SK-N-MC (cell line): ENCODE measurements around the gene SP4.

Source experiments
- DNase-seq: peaks from one replicate; pipeline ENCODE4 v3.0.0-alpha.2; 2011; ENCODE audit warnings: low read depth, low spot score
- H3K27ac ChIP-seq: fragments of 200-600 bp; sonication (generic); 2 replicates; pipeline ENCODE4 v1.5.1; 2016; ENCODE audit warnings: mixed run types
- H3K36me3 ChIP-seq: fragments of 200-600 bp; sonication (generic); 2 replicates; pipeline ENCODE4 v1.6.1; 2017; ENCODE audit warnings: antibody characterized with exemption, low read length, mixed read lengths; ENCODE audit not compliant: insufficient read depth
- H3K4me3 ChIP-seq: fragments of 200-600 bp; sonication (generic); 2 replicates; pipeline ENCODE4 v1.5.1; 2016
- H3K9ac ChIP-seq: fragments of 200-600 bp; sonication (generic); 2 replicates; pipeline ENCODE4 v1.8.0; 2017; ENCODE audit warnings: mixed run types, mixed read lengths; ENCODE audit not compliant: insufficient read length
- H3K9me3 ChIP-seq: fragments of 200-600 bp; sonication (generic); 2 replicates; pipeline ENCODE4 v1.6.1; 2017; ENCODE audit warnings: low read depth, mild to moderate bottlenecking, antibody characterized with exemption, low read length, moderate library complexity, mixed read lengths
- EZH2 ChIP-seq: fragments of 200-600 bp; sonication (generic); IDR thresholded peaks from one replicate; pipeline ENCODE4 v1.6.1; 2017; ENCODE audit warnings: antibody characterized with exemption
- FOXP2 ChIP-seq: optimal IDR thresholded peaks from 2 replicates; pipeline ENCODE3; 2011; ENCODE audit warnings: mild to moderate bottlenecking, moderate library complexity; ENCODE audit not compliant: insufficient read depth; ENCODE audit errors: extremely low read length, control extremely low read depth
- POLR2AphosphoS5 ChIP-seq: IDR thresholded peaks from 2 replicates; pipeline ENCODE4 v1.6.1; 2012; ENCODE audit warnings: mild to moderate bottlenecking, low read depth, low read length, borderline replicate concordance

The SP4 gene

DNA sequence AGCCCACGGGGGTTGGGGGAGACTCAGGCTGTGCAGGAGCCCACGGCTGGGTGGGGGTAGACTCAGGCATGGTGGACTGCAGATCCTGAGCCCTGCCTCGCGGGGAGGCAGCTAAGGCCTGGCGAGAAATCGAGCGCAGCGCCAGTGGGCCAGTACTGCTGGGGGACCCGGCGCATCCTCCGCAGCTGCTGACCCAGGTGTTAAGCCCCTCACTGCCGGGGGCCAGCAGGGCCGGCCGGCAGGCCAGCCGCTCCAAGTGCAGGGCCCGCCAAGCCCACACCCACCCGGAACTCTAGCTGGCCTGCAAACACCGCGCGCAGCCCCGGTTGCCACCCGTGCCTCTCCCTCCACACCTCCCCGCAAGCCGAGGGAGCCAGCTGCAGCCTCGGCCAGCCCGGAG is 33.4 kb downstream of the SP4 start:
- no peak for DNase-seq
- Histone ChIP-seq H3K9ac (no peak overlapping the region), H3K27ac (no peak overlapping the region), H3K36me3 (no peaks in the 10 kb centered on the region; the same call in 1 of the 2 replicates), H3K4me3 (no peak overlapping the region), H3K9me3 (no peaks in the 10 kb centered on the region)
- TF ChIP-seq EZH2 (no peak), FOXP2 (no peak), POLR2AphosphoS5 (no peak)

GRCh38 chr7:21462081-21462480 is 34.2 kb downstream of the SP4 start:
- Histone ChIP-seq H3K9ac (no peak overlapping the region), H3K9me3 (no peaks in the 10 kb centered on the region), H3K27ac (no peak overlapping the region), H3K4me3 (no peak overlapping the region), H3K36me3 (no peaks in the 10 kb centered on the region)
- DNase-seq, result no peak
- TF ChIP-seq FOXP2 (no peak), EZH2 (no peak), POLR2AphosphoS5 (no peak)

DNA sequence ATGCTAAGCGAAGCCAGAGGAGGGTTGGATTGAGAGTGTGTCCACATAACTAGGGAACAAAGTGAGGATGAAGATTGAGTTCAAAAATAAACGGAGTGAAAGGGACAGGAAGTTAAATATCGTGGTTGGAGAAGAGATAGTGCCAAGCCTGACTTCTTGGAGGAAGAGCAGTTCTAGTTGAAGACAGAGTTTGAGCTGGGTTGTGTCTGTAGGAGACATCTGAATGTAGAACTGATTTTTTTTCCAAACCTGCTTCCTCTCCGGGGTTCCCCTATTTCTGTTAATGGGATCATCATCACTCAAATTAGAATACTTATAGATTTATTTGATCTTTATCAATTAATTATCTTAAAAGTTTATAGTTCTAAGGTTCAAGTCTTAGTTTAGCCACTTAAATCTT is 35.6 kb downstream of the SP4 start:
- no peak for TF ChIP-seq POLR2AphosphoS5
- TF ChIP-seq EZH2, result no peak
- TF ChIP-seq FOXP2, result no peak
- DNase-seq, result no peak
- Histone ChIP-seq H3K9ac (no peak overlapping the region), H3K9me3 (no peaks in the 10 kb centered on the region), H3K27ac (no peak overlapping the region), H3K36me3 (no peaks in the 10 kb centered on the region), H3K4me3 (no peak overlapping the region)

DNA sequence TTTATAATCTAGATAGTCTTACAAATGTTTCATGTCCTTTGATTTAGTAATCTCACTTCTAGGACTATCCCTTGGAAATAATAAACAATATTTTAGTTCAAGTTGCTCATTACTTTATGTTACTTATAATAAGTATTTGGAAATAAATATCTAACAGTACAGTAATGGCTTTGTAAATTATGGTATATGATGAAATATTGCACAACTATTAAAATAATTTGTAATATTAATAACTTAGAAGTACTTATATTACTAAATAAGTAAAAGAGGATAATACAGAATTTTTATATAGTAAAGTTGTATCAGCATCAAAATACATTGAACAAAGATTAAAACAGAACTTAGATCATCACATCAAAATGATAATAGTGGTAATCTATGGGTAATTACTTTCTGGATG is 41.1 kb downstream of the SP4 start:
- Histone ChIP-seq H3K9ac (no peak overlapping the region), H3K4me3 (no peak overlapping the region), H3K36me3 (no peaks in the 10 kb centered on the region), H3K27ac (no peak overlapping the region), H3K9me3 (no peaks in the 10 kb centered on the region)
- no peak for TF ChIP-seq POLR2AphosphoS5
- no peak for TF ChIP-seq FOXP2
- no peak for TF ChIP-seq EZH2
- DNase-seq, result no peak

- no peak for TF ChIP-seq EZH2
- no peak for TF ChIP-seq POLR2AphosphoS5
- TF ChIP-seq FOXP2, result no peak
- Histone ChIP-seq H3K9ac (no peak overlapping the region), H3K27ac (no peak overlapping the region), H3K36me3 (no peaks in the 10 kb centered on the region), H3K4me3 (no peak overlapping the region), H3K9me3 (no peaks in the 10 kb centered on the region)
- no peak for DNase-seq
Observed at GRCh38 chr7:21469894-21470293, 42.0 kb downstream of the SP4 start.

DNA sequence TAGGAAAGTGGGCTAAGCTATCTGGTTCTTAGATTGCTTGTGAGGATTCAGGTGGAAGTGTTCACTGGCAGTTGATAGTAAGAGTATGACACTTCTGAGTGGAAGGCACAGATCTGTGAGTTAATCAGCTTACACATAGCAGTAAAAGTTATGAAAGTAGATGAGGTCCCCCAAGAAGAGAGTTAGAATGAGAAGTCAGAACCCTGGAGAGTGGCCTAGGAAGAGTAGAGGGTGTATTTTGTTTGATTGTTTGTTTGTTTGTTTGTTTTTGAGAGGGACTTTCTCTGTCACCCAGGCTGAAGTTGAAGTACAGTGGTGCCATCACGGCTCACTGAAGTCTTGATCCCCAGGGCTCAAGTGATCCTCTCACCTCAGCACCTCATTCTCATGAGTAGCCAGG is 44.1 kb downstream of the SP4 start:
- TF ChIP-seq FOXP2, result no peak

GRCh38 chr7:21476429-21476828 is 48.5 kb downstream of the SP4 start:
- Histone ChIP-seq H3K27ac (no peak overlapping the region), H3K9ac (no peak overlapping the region), H3K4me3 (no peak overlapping the region), H3K9me3 (no peaks in the 10 kb centered on the region), H3K36me3 (no peaks in the 10 kb centered on the region)
- no peak for DNase-seq
- TF ChIP-seq POLR2AphosphoS5 (no peak), FOXP2 (no peak), EZH2 (no peak)

More for the DNA sequence above, 44.1 kb downstream of the SP4 start:
- Histone ChIP-seq H3K9ac (no peak overlapping the region), H3K9me3 (no peaks in the 10 kb centered on the region), H3K4me3 (no peak overlapping the region), H3K27ac (no peak overlapping the region), H3K36me3 (no peaks in the 10 kb centered on the region)
- DNase-seq, result no peak

- H3K4me3 ChIP-seq, result no peak overlapping the region
- no peak for DNase-seq
- H3K9me3 ChIP-seq, result no peaks in the 10 kb centered on the region
- H3K36me3 ChIP-seq, result no peaks in the 10 kb centered on the region; the same call in 1 of the 2 replicates
- TF ChIP-seq FOXP2 (no peak), POLR2AphosphoS5 (no peak), EZH2 (no peak)
- no peak overlapping the region for H3K27ac ChIP-seq
- no peak overlapping the region for H3K9ac ChIP-seq
Observed at GRCh38 chr7:21480693-21481403, 53.0 kb downstream of the SP4 start.

- no peaks in the 10 kb centered on the region; the same call in 1 of the 2 replicates for H3K9me3 ChIP-seq
- TF ChIP-seq EZH2 (no peak), FOXP2 (no peak), POLR2AphosphoS5 (no peak)
- no peak overlapping the region for H3K27ac ChIP-seq
- no peak for DNase-seq
- no peak overlapping the region for H3K4me3 ChIP-seq
- no peak overlapping the region for H3K9ac ChIP-seq
- peaks cover 1% of the 10 kb centered on the region; the same call in 1 of the 2 replicates for H3K36me3 ChIP-seq
Observed at GRCh38 chr7:21486511-21486910, 58.6 kb downstream of the SP4 start.
